K562 (cell line): Measurements from ENCODE around the gene GATAD2B. TPM values are rescaled to one million over a fixed set of nuclear protein-coding genes. Genes with fewer than 3 reads are reported as not detected.
A peak's percentile ranks its signal among the peaks of the same experiment; 100 is the strongest.

Source experiments
- ARHGAP35 ChIP-seq: fragments of 450-650 bp; IDR thresholded peaks from 2 replicates; pipeline ENCODE4 v1.6.1; 2018; ENCODE audit not compliant: partially characterized antibody
- ARID1B ChIP-seq: fragments of 450-650 bp; IDR thresholded peaks from 2 replicates; pipeline ENCODE4 v1.6.1; 2016; ENCODE audit warnings: antibody characterized with exemption, mild to moderate bottlenecking, inconsistent platforms
- ATF6 ChIP-seq: sonication (generic); formaldehyde crosslinking; IDR thresholded peaks from 2 replicates; pipeline ENCODE4 v1.4.0; 2020; ENCODE audit warnings: mild to moderate bottlenecking, missing genetic modification reagents
- BCL6 ChIP-seq: fragments of 250-450 bp; sonication (Bioruptor Pico); IDR thresholded peaks from 2 replicates; pipeline ENCODE4 v1.4.0; 2020
- CBFB ChIP-seq: sonication (generic); formaldehyde crosslinking; IDR thresholded peaks from 2 replicates; pipeline ENCODE4 v1.4.0; 2020; ENCODE audit warnings: mild to moderate bottlenecking, missing genetic modification reagents
- CREB3 ChIP-seq: fragments of 450-650 bp; conservative IDR thresholded peaks from 2 replicates; pipeline ENCODE4 v1.6.1; 2016; ENCODE audit warnings: missing genetic modification characterization, low read depth, mild to moderate bottlenecking, missing compliant biosample characterization, moderate library complexity
- CREM ChIP-seq: IDR thresholded peaks from 2 replicates; pipeline ENCODE4 v1.6.1; 2014; ENCODE audit warnings: antibody characterized with exemption, low read depth
- DEAF1 ChIP-seq: fragments of 450-650 bp; formaldehyde crosslinking; IDR thresholded peaks from 2 replicates; pipeline ENCODE4 v1.4.0; 2020; ENCODE audit warnings: mild to moderate bottlenecking, moderate library complexity
- ETS2 ChIP-seq: IDR thresholded peaks from 2 replicates; pipeline ENCODE4 v1.6.1; 2016; ENCODE audit warnings: borderline replicate concordance, missing genetic modification characterization, mild to moderate bottlenecking, moderate library complexity, missing compliant biosample characterization; ENCODE audit not compliant: poor library complexity, severe bottlenecking
- ETV5 ChIP-seq: sonication (generic); formaldehyde crosslinking; IDR thresholded peaks from 2 replicates; pipeline ENCODE4 v1.4.0; 2020; ENCODE audit warnings: low read depth, mild to moderate bottlenecking, missing genetic modification reagents
- GABPA ChIP-seq: fragments of 200-800 bp; sonication (Bioruptor generic); conservative IDR thresholded peaks from 2 replicates; pipeline ENCODE4 v1.6.1; 2016; ENCODE audit warnings: low read depth, missing genetic modification characterization, missing compliant biosample characterization
- HDGF ChIP-seq: fragments of 450-650 bp; IDR thresholded peaks from 2 replicates; pipeline ENCODE4 v1.6.1; 2016
- KLF13 ChIP-seq: fragments of 450-650 bp; IDR thresholded peaks from 2 replicates; pipeline ENCODE4 v1.6.1; 2016; ENCODE audit warnings: missing genetic modification characterization, low read depth, mild to moderate bottlenecking, missing compliant biosample characterization, moderate library complexity, borderline replicate concordance
- PHF8 ChIP-seq: fragments of 200-600 bp; sonication (generic); IDR thresholded peaks from 2 replicates; pipeline ENCODE4 v1.6.1; 2012; ENCODE audit warnings: mixed run types, mild to moderate bottlenecking, inconsistent platforms, low read length, moderate library complexity, borderline replicate concordance
- RBM14 ChIP-seq: fragments of 200-400 bp; formaldehyde crosslinking; IDR thresholded peaks from 2 replicates; pipeline ENCODE4 v1.6.1; 2018; ENCODE audit warnings: low read depth, mild to moderate bottlenecking, low read length, moderate library complexity, borderline replicate concordance; ENCODE audit not compliant: insufficient read depth
- RCOR1 ChIP-seq, 2 experiments: IDR thresholded peaks; 2 replicates each; pipeline ENCODE4 v1.6.1; 2012; ENCODE audit warnings: low read depth in 2 of 2, low read length in 2 of 2, borderline replicate concordance in 1 of 2, improper control_type of control experiment in 1 of 2
- RNF2 ChIP-seq: sonication (generic); IDR thresholded peaks from 2 replicates; pipeline ENCODE4 v1.6.1; 2016
- SMAD3 ChIP-seq: fragments of 450-650 bp; formaldehyde crosslinking; conservative IDR thresholded peaks from 2 replicates; pipeline ENCODE4 v1.4.0; 2020; ENCODE audit warnings: mild to moderate bottlenecking
- SRSF9 ChIP-seq: fragments of 200-400 bp; formaldehyde crosslinking; IDR thresholded peaks from 2 replicates; pipeline ENCODE4 v1.6.1; 2017; ENCODE audit warnings: low read depth, low read length, borderline replicate concordance
- STAT5A ChIP-seq: IDR thresholded peaks from 2 replicates; pipeline ENCODE4 v1.6.1; 2012; ENCODE audit warnings: low read length, inconsistent platforms, borderline replicate concordance
- TGIF2 ChIP-seq: sonication (generic); formaldehyde crosslinking; IDR thresholded peaks from 2 replicates; pipeline ENCODE4 v1.8.1; 2022; ENCODE audit warnings: mild to moderate bottlenecking, missing genetic modification reagents, moderate library complexity
- USF1 ChIP-seq: sonication (generic); formaldehyde crosslinking; IDR thresholded peaks from 2 replicates; pipeline ENCODE4 v1.9.0; 2022; ENCODE audit warnings: mild to moderate bottlenecking, missing genetic modification reagents
- ZNF124 ChIP-seq: sonication (generic); formaldehyde crosslinking; IDR thresholded peaks from 2 replicates; pipeline ENCODE4 v1.8.1; 2022; ENCODE audit warnings: missing genetic modification reagents
- polyA plus RNA-seq, 8 experiments: library from polyadenylated mRNA; depleted of rRNA in 4 of 8; stranded (reverse) in 5 of 8; unstranded in 3 of 8; fragments of >200 nt; fragmentation: Nextera tagmentation in 2 of 8; fragmentation: Illumina TruSeq in 1 of 8; extraction: Ambion mirVana in 2 of 8; extraction: Trizol in 1 of 8; gene quantifications; 2 replicates each; pipeline versions ENCODE4 v1.2.1 to v1.2.3, GENCODE V29; 2011 to 2014; ENCODE audit warnings: inconsistent platforms in 1 of 8, missing spikeins in 1 of 8
- total RNA-seq, 7 experiments: library from RNA; depleted of rRNA in 6 of 7; stranded (reverse); fragments of >200 nt in 6 of 7; fragmentation: Illumina TruSeq in 2 of 7; extraction: Trizol in 2 of 7; gene quantifications; 2 replicates each; pipeline versions ENCODE4 v1.2.1 to v1.2.3, GENCODE V29; 2011 to 2021; ENCODE audit warnings: low replicate concordance in 1 of 7

The GATAD2B gene
- total and polyA plus RNA-seq, 9 of the 15 experiments (the other 6 are each of a cell fraction or from before 2014, with no cell fraction given): 1.5 to 40.2 (median 4.9) TPM

GRCh38 chr1:153922076-153922971, 448 bp downstream of the GATAD2B start (continued):
- TF ChIP-seq USF1 (CRISPR knock-in tag) (peak; percentile 5; the same call in 1 of the 2 replicates), CBFB (CRISPR knock-in tag) (no peak), TGIF2 (CRISPR knock-in tag) (no peak), ARHGAP35 (no peak), KLF13 (tag) (no peak), SRSF9 (no peak), RNF2 (no peak), DEAF1 (CRISPR knock-in tag) (no peak), GABPA (tag) (0 out of 2 replicates have a peak, but pooled peaks have one; percentile 3), PHF8 (peak; percentile 44; the same call in 1 of the 2 replicates), ETV5 (CRISPR knock-in tag) (no peak), ARID1B (no peak; the same call in 1 of the 2 replicates), ZNF124 (CRISPR knock-in tag) (no peak), ATF6 (no peak), ETS2 (tag) (no peak), SMAD3 (no peak), HDGF (no peak), BCL6 (CRISPR knock-in tag) (no peak), STAT5A (no peak), CREB3 (tag) (no peak), RBM14 (no peak), RCOR1 (IDR thresholded peaks at IDR 0.05; ENCODE audit: borderline replicate concordance in 1 of 2, low read depth in 2 of 2, low read length in 2 of 2) (0 out of 4 replicates have a peak, but pooled peaks of 1 of the 2 experiments have one; percentile 31), CREM (no peak; the same call in 1 of the 2 replicates)
